Prostate gland (tissue), 2 donors: ENCODE data around the gene MAFG. TPM values are rescaled to one million over a fixed set of nuclear protein-coding genes. Genes with fewer than 3 reads are reported as not detected.

Source experiments
- DNase-seq: peaks from one replicate; pipeline ENCODE4 v3.0.0-alpha.2; 2019; ENCODE audit warnings: low spot score
- H3K27ac ChIP-seq, 2 donors: fragments of 200-600 bp; sonication (generic); 2 replicates each; pipeline ENCODE4 v1.5.1; 2017 to 2019
- H3K27me3 ChIP-seq: fragments of 200-600 bp; sonication (generic); replicated peaks from 2 replicates; pipeline ENCODE4 v1.5.1; 2019; ENCODE audit not compliant: insufficient read depth
- H3K36me3 ChIP-seq, 2 donors: fragments of 200-600 bp; sonication (generic); 1 replicate in 1 of 2; 2 replicates in 1 of 2; pipeline versions ENCODE4 v1.5.1 to v1.8.1; 2017 to 2019
- H3K4me1 ChIP-seq: fragments of 200-600 bp; sonication (generic); replicated peaks from 2 replicates; pipeline ENCODE4 v1.5.1; 2019
- H3K4me3 ChIP-seq, 2 donors: fragments of 200-600 bp; sonication (generic); 2 replicates each; pipeline ENCODE4 v1.5.1; 2017 to 2019
- H3K9me3 ChIP-seq: fragments of 200-600 bp; sonication (generic); 2 replicates; pipeline ENCODE4 v1.5.1; 2017
- POLR2A ChIP-seq: fragments of 450-650 bp; IDR thresholded peaks from one replicate; pipeline ENCODE4 v1.6.1; 2016; ENCODE audit warnings: antibody characterized with exemption, mild to moderate bottlenecking
- POLR2AphosphoS5 ChIP-seq: sonication (generic); formaldehyde crosslinking; IDR thresholded peaks from one replicate; pipeline ENCODE4 v1.6.1; 2017; ENCODE audit warnings: antibody characterized with exemption
- WGBS: methylation state at CpG from one replicate; pipeline ENCODE4 v1.1.5; 2018; 5-methylcytosine and 5-hydroxymethylcytosine counted together
- intact Hi-C: fragments of 100-400 bp; cut with DNase I; formaldehyde crosslinking; loops from one replicate; pipeline ENCODE4 v1.14.2; 2022
- total RNA-seq, 2 donors: library from RNA; depleted of rRNA; stranded (reverse); fragments of >200 nt; gene quantifications; one replicate each; pipeline ENCODE4 v1.1.0, GENCODE V29; 2016
- TF ChIP-seq, protein P1 (sequence below), 4 experiments: fragments of 200-600 bp in 2 of 4; fragments of 450-650 bp in 2 of 4; sonication (generic) in 2 of 4; IDR thresholded peaks; 1 replicate in 3 of 4; 2 replicates in 1 of 4; pipeline ENCODE4 v1.5.1; 2016 to 2019; ENCODE audit warnings: antibody characterized with exemption in 4 of 4, mild to moderate bottlenecking in 2 of 4, moderate library complexity in 2 of 4

Gene MAFG
- total RNA-seq, 2 donors from 2014 or later, result 11.3 to 27.7 TPM

- Histone ChIP-seq H3K4me1 (peaks cover 10% of the 10 kb centered on the region), H3K9me3 (no peaks in the 10 kb centered on the region), H3K27ac (no peak overlapping the region), H3K4me3 (no peak overlapping the region), H3K36me3 (no peaks in the 10 kb centered on the region), H3K27me3 (no peaks in the 10 kb centered on the region)
- WGBS, result 50% methylated on average over 12 of the region's 13 CpGs
- TF ChIP-seq, protein P1, sequence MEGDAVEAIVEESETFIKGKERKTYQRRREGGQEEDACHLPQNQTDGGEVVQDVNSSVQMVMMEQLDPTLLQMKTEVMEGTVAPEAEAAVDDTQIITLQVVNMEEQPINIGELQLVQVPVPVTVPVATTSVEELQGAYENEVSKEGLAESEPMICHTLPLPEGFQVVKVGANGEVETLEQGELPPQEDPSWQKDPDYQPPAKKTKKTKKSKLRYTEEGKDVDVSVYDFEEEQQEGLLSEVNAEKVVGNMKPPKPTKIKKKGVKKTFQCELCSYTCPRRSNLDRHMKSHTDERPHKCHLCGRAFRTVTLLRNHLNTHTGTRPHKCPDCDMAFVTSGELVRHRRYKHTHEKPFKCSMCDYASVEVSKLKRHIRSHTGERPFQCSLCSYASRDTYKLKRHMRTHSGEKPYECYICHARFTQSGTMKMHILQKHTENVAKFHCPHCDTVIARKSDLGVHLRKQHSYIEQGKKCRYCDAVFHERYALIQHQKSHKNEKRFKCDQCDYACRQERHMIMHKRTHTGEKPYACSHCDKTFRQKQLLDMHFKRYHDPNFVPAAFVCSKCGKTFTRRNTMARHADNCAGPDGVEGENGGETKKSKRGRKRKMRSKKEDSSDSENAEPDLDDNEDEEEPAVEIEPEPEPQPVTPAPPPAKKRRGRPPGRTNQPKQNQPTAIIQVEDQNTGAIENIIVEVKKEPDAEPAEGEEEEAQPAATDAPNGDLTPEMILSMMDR (IDR thresholded peaks at IDR 0.05), result no peak
- TF ChIP-seq POLR2A, result no peak
- TF ChIP-seq POLR2AphosphoS5, result no peak
- DNase-seq, result no peak
- intact Hi-C loops, result no loop called here
These were observed 3.6 kb upstream of the MAFG start for GRCh38 chr17:81931189-81931556.

DNA sequence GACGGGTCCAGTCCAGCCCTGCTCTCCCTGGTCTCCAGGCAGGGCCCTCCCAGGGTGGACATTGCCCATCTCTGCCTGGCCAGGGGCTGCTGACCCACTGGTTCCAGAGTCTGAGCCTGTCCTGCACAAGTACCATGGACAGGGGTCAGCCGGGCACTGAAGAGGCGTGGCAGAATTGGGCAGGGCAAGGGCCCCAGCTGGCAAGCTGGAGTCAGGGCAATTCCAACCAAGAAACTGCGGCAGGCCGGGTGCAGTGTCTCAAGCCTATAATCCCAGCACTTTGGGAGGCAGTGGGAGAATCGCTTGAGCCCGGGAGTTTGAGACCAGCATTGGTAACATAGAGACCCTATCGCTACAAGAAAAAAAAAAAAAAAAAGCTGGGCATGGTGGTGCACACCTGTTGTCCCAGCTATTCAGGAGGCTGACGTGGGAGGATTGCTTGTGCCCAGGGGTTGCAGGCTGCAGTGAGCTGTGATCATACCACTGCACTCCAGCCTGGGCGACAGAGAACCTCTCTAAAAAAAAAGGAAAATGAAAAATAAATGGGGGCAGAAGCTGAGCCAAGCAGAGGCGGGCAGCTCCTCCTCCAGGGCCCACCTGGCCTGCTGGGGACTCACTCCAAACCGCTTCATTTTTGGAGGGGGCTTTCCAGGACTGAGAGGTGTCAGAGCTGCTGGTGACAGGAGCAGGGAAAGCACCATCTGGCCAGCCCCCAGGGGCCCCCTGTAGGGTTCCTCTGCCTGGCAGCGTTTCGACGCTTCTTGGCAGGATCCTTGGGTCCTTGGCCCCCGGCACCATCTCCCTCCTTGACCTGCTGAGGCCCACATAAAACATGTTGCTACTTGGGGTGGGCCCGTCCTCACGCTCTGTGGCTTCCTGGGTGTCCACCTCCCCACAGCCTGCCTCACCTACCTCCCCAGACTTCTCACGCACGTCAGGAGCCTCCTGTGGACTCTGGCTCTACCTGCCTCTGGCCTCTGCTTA, 2.9 kb upstream of the MAFG start:
- TF ChIP-seq POLR2AphosphoS5 (no peak), POLR2A (no peak)
- TF ChIP-seq, protein P1 (IDR thresholded peaks at IDR 0.05), result no peak
- Histone ChIP-seq H3K4me1 (peaks cover 15% of the 10 kb centered on the region), H3K36me3 (no peaks in the 10 kb centered on the region), H3K27me3 (no peaks in the 10 kb centered on the region), H3K4me3 (no peak overlapping the region), H3K9me3 (no peaks in the 10 kb centered on the region), H3K27ac (no peak overlapping the region)
- intact Hi-C loops, result no loop called here
- WGBS, result 54% methylated on average over 20 of the region's 20 CpGs
- DNase-seq, result no peak

DNA sequence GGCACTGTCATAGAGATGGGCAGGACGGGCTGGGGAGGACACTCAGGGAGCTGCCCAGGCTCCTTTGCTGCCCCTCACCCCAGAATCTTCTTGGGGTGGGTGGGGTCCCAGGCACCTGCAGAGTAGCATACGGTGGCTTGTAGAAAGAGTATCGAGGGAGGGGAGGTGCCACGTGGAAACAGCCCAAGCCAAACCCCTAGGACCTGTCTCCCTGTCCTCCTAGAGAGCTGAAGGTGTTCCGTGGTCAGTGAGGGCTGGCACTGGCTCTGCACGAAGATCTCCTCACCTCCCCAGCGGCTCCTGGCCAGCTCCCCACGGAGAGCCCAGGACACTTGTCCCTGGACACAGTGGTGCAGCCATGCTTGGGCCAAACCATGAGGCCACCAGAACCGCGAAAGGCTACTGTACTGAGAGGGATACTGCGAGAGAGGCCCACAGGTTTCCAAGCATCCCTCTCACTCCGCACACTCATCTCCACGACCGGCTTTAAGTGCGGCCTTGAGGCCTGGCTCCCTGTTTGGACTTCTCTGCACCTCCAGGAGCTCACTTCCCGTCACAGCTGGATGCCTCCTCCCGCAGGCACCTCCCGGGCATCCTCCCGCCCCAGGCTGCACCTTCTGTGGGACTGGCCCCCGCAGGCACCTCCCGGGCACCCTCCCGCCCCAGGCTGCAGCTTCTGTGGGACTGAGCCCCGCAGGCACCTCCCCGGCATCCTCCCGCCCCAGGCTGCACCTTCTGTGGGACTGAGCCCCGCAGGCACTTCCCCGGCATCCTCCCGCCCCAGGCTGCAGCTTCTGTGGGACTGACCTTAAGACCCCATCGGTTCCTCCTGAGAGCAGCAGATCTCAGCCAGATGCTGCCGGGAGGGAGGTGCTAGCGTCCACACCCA, 2.0 kb upstream of the MAFG start:
- Histone ChIP-seq H3K27me3 (no peaks in the 10 kb centered on the region), H3K36me3 (no peaks in the 10 kb centered on the region), H3K27ac (no peak overlapping the region), H3K9me3 (no peaks in the 10 kb centered on the region), H3K4me3 (no peak overlapping the region), H3K4me1 (peaks cover 15% of the 10 kb centered on the region)
- TF ChIP-seq POLR2A (no peak), POLR2AphosphoS5 (no peak)
- TF ChIP-seq, protein P1 (IDR thresholded peaks at IDR 0.05), result no peak
- WGBS, result 90% methylated on average over 31 of the region's 31 CpGs
- intact Hi-C loops, result no loop called here
- DNase-seq, result no peak

DNA sequence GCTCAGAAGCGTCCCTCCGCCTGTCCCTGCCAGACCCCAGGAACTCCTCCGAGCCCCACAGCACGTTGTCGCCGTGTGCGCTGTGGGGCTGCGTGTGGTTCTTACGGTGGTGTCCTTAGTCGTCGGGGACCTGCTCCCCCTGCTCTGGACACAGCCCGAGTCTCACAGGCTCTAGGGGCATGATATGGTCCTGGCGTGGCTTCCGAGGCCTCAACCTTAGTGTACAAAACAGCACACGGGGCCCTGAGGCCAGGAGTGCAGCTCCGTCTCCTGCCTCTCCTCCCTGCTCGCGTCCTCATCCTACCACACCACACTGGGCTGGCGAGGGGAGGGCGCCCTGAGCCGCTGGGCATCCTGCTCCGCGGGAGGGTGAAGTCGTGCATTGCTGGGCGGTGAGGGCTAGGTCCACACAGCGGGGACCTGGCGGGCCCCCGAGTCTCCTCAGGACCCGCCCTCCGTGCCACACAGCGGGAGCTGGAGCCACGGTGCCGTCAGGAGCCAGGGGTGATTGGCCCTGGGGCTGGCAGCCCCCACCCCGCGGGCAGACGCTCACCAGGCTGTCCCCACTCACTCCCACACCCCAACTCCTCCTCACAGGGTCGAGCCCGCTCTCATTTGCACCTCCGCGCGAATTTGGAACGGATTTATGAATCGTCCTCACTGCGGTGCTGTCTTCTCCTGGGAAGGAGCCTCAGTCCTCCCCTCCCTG, 1.2 kb upstream of the MAFG start:
- Histone ChIP-seq H3K4me1 (peaks cover 17% of the 10 kb centered on the region), H3K9me3 (no peaks in the 10 kb centered on the region), H3K4me3 (peak overlapping the region; percentile 89 to 98), H3K36me3 (no peaks in the 10 kb centered on the region), H3K27me3 (no peaks in the 10 kb centered on the region), H3K27ac (peak overlapping the region in 1 of 2 donors; percentile 45)
- intact Hi-C loops, result no loop called here
- DNase-seq, result no peak
- 25% methylated on average over 43 of the region's 44 CpGs for WGBS
- TF ChIP-seq, protein P1 (IDR thresholded peaks at IDR 0.05), result no peak
- no peak for TF ChIP-seq POLR2A
- no peak for TF ChIP-seq POLR2AphosphoS5
